ENCODE results near the gene TFDP1. TPM values are rescaled to one million over a fixed set of nuclear protein-coding genes. Genes with fewer than 3 reads are reported as not detected.

The TFDP1 gene, protein sequence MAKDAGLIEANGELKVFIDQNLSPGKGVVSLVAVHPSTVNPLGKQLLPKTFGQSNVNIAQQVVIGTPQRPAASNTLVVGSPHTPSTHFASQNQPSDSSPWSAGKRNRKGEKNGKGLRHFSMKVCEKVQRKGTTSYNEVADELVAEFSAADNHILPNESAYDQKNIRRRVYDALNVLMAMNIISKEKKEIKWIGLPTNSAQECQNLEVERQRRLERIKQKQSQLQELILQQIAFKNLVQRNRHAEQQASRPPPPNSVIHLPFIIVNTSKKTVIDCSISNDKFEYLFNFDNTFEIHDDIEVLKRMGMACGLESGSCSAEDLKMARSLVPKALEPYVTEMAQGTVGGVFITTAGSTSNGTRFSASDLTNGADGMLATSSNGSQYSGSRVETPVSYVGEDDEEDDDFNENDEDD
- 88.7 to 119 TPM (median 110 TPM) in 5 replicates for total RNA-seq (2022; extraction: Qiagen RNA extraction)

DNA sequence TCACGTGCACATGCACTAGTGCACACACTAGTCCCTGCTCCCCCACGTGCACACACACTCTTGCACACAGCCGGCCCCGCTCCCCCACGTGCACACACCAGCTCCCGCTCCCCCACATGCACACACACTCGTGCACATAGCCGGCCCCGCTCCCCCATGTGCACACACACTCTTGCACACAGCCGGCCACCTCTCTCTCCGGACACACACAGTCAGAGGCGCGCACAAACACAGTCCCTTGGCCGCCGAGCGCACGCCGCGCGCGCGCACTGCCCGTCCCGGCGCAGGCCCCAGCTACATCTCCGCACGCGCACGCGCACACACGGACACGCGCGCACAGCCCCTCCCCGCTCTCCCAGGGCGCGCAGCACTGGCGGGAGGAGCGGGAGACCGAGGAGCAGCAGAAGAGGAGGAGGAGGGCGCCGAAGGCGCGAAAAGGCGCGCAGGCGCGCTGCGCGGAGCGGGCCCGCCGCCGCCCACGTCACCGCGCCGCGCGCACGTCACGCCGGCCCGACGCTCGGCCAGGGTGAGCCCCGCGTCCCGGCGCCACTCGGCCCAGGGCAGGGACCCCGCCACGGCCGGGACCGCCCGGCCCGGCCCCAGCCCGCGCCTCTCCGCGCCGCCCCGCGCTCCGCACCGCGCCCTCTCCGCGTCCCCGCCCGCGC is at the start of gene TFDP1:
TFDP1 (plus strand) TSS at position 549 of the 665 bp plus-strand sequence. CDS start 1,085 bp downstream, outside the sequence.

DNA sequence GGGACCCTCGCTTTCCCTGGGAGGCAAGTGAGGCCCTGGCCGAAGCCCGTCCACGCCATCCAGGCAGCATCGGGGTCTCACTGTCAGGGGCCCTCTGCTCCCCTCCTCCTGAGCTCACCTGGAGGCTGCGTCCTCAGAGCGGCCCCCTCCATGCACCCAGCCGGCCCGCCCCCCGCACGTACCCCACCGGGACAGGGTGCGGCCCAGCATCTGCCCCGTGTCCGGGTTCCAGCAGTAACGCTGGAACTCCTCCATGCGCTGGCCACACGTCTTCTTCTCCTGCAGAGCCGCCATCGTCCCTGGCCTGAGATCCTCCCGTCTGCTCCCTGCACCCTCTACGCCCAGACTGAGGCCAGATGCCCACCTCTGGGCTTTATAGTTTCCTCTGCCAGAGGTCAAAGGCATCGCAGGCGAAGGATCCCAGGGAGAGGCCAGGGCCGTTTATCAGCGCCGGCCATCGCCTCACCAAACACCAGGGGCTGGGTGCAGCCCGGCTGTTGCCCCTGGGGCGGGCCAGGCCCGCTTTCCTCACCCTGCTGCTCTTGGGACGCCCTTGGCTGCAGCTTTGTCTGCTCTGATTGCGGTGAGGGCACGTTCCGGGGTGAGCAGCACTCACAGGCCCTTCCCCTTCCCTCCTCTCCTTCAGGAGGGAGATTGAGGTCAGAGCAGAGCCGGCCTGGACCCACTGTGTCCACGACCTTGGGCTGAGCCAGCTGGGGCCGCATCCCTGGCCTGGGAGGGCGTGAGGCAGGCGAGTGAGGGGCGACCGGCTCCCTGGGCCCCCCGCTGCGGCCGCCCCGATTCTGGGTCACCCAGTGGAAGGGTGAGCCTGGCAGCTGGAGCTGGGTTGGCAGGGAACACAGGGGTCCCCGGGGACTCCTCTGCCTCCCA is 73.5 kb downstream of the TFDP1 start, which contains the start of gene ATP4B:
ATP4B (minus strand) TSS at position 348 of the 891 bp plus-strand sequence; CDS start at position 294, 54 bp downstream.

DNA sequence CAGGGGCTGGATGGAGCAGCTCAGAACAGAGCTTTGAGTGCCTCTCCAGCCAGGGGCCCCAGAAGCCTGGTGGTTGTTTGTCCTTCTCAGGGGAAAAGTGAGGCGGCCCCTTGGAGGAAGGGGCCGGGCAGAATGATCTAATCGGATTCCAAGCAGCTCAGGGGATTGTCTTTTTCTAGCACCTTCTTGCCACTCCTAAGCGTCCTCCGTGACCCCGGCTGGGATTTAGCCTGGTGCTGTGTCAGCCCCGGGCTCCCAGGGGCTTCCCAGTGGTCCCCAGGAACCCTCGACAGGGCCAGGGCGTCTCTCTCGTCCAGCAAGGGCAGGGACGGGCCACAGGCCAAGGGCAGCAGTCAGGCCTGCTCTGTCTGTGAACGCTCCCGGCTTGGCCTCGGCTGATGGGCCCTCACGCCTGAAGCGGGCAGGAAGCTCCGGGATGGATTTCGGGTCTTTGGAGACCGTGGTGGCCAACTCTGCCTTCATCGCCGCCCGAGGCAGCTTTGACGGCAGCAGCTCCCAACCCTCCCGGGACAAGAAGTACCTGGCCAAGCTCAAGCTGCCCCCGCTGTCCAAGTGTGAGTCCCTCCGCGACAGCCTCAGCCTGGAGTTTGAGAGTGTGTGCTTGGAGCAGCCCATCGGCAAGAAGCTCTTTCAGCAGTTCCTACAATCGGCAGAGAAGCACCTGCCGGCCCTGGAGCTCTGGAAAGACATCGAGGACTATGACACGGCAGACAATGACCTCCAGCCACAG is 82.6 kb downstream of the TFDP1 start, which contains the start of gene GRK1:
GRK1 (plus strand) TSS at position 269 of the 751 bp plus-strand sequence; CDS start at position 437, 168 bp downstream.

Other genes with a start within 250 kb of the TFDP1 start
- 1.5 to 1.9 TPM (median 1.6 TPM) in 5 replicates for gene GRTP1, start 220.6 kb upstream of the TFDP1 start, total RNA-seq (2022; extraction: Qiagen RNA extraction)
- gene ADPRHL1, start 131.3 kb upstream of the TFDP1 start, total RNA-seq (2022; extraction: Qiagen RNA extraction), result 14.4 to 16.0 TPM (median 14.8 TPM) in 5 replicates
- 9.4 to 11.3 TPM (median 10.7 TPM) in 5 replicates for gene DCUN1D2, start 94.0 kb upstream of the TFDP1 start, total RNA-seq (2022; extraction: Qiagen RNA extraction)
- not detected in 5 replicates for gene ATP4B, start 73.4 kb downstream of the TFDP1 start, total RNA-seq (2022; extraction: Qiagen RNA extraction)
- gene GRK1, start 82.5 kb downstream of the TFDP1 start, total RNA-seq (2022; extraction: Qiagen RNA extraction), result 0.04 to 0.05 TPM in 2 of 5 replicates, not detected in the others
- gene TMEM255B, start 174.5 kb downstream of the TFDP1 start, total RNA-seq (2022; extraction: Qiagen RNA extraction), result 0.57 to 1.2 TPM (median 0.67 TPM) in 5 replicates

Data from A549 treated with Mapracorat at 1 μM for 4 hours (cell line).